Large intestine (tissue), 3 donors: Measurements from ENCODE around the gene ABCA1. TPM values are rescaled to one million over a fixed set of nuclear protein-coding genes. Genes with fewer than 3 reads are reported as not detected.

ENCODE experiments used
- DNase-seq, 2 donors: peaks; one replicate each; pipeline versions ENCODE4 v3.0.0 to v3.0.0-alpha.2; 2013
- H3K27ac ChIP-seq: one replicate; pipeline ENCODE4 v1.5.1; 2013; ENCODE audit warnings: low read length
- H3K27me3 ChIP-seq: 2 replicates; pipeline ENCODE4 v1.6.1; 2013; ENCODE audit warnings: low read length; ENCODE audit not compliant: control insufficient read depth, insufficient read depth
- H3K36me3 ChIP-seq: 2 replicates; pipeline ENCODE4 v1.6.1; 2013; ENCODE audit warnings: low read length; ENCODE audit not compliant: control insufficient read depth, insufficient read depth
- H3K4me1 ChIP-seq: one replicate; pipeline ENCODE4 v1.6.1; 2013; ENCODE audit warnings: low read length; ENCODE audit not compliant: control insufficient read depth, insufficient read depth
- H3K4me3 ChIP-seq: one replicate; pipeline ENCODE4 v1.5.1; 2013; ENCODE audit warnings: low read length
- H3K9me3 ChIP-seq: one replicate; pipeline ENCODE4 v1.6.1; 2013; ENCODE audit warnings: mild to moderate bottlenecking, low read depth, low read length, moderate library complexity; ENCODE audit not compliant: control insufficient read depth
- WGBS: methylation state at CpG from one replicate; pipeline ENCODE4 v1.1.5; 2013; ENCODE audit warnings: low lambda C conversion rate; ENCODE audit not compliant: insufficient coverage; 5-methylcytosine and 5-hydroxymethylcytosine counted together
- polyA plus RNA-seq: library from polyadenylated mRNA; unstranded; fragments of 120-200 nt; gene quantifications from one replicate; pipeline ENCODE4 v1.2.1, GENCODE V29; 2013

ABCA1 gene
- polyA plus RNA-seq, 1 donor: 8.6 TPM

- DNase-seq: no peak
- Histone ChIP-seq H3K36me3 (peaks cover 88% of the 10 kb centered on the region), H3K4me1 (no peaks in the 10 kb centered on the region), H3K27me3 (no peaks in the 10 kb centered on the region), H3K4me3 (no peak overlapping the region), H3K27ac (no peak overlapping the region), H3K9me3 (no peaks in the 10 kb centered on the region)
- 100% methylated on average over 1 of the region's 3 CpGs for WGBS
These were observed 101.7 kb downstream of the ABCA1 start for GRCh38 chr9:104826079-104826775.

GRCh38 chr9:104820336-104820735, 107.6 kb downstream of the ABCA1 start:
- Histone ChIP-seq H3K4me1 (no peaks in the 10 kb centered on the region), H3K36me3 (peaks cover 88% of the 10 kb centered on the region), H3K27me3 (no peaks in the 10 kb centered on the region), H3K9me3 (no peaks in the 10 kb centered on the region), H3K4me3 (no peak overlapping the region), H3K27ac (no peak overlapping the region)
- WGBS: no CpG with 5 or more reads among the region's 4 CpGs
- DNase-seq: no peak

- no CpG with 5 or more reads among the region's 3 CpGs for WGBS
- no peaks in the 10 kb centered on the region for H3K4me1 ChIP-seq
- no peaks in the 10 kb centered on the region for H3K27me3 ChIP-seq
- no peaks in the 10 kb centered on the region for H3K9me3 ChIP-seq
- H3K36me3 ChIP-seq: peaks cover 88% of the 10 kb centered on the region
- H3K27ac ChIP-seq: no peak overlapping the region
- H3K4me3 ChIP-seq: no peak overlapping the region
- DNase-seq: no peak
These were observed 108.9 kb downstream of the ABCA1 start for GRCh38 chr9:104819033-104819432.

GRCh38 chr9:104817437-104817836, 110.5 kb downstream of the ABCA1 start:
- H3K27me3 ChIP-seq: no peaks in the 10 kb centered on the region
- H3K27ac ChIP-seq: no peak overlapping the region
- no peak for DNase-seq
- no CpG with 5 or more reads among the region's 7 CpGs for WGBS
- peaks cover 83% of the 10 kb centered on the region for H3K36me3 ChIP-seq
- H3K4me1 ChIP-seq: no peaks in the 10 kb centered on the region
- no peaks in the 10 kb centered on the region for H3K9me3 ChIP-seq
- H3K4me3 ChIP-seq: no peak overlapping the region

- no peak overlapping the region for H3K27ac ChIP-seq
- no peaks in the 10 kb centered on the region for H3K27me3 ChIP-seq
- H3K4me1 ChIP-seq: no peaks in the 10 kb centered on the region
- no peaks in the 10 kb centered on the region for H3K9me3 ChIP-seq
- peaks cover 75% of the 10 kb centered on the region for H3K36me3 ChIP-seq
- no peak for DNase-seq
- 100% methylated on average over 1 of the region's 7 CpGs for WGBS
- H3K4me3 ChIP-seq: no peak overlapping the region
These were observed 111.9 kb downstream of the ABCA1 start for GRCh38 chr9:104815851-104816565.

GRCh38 chr9:104810421-104811339, 117.3 kb downstream of the ABCA1 start:
- no CpG with 5 or more reads among the region's 12 CpGs for WGBS

GRCh38 chr9:104808035-104808614, 119.8 kb downstream of the ABCA1 start:
- whole genome bisulfite sequencing: no CpG with 5 or more reads among the region's 3 CpGs
- no peaks in the 10 kb centered on the region for H3K4me1 ChIP-seq
- no peak overlapping the region for H3K27ac ChIP-seq
- H3K9me3 ChIP-seq: no peaks in the 10 kb centered on the region
- peaks cover 52% of the 10 kb centered on the region for H3K36me3 ChIP-seq
- peak in 1 of 2 donors; percentile 7 for DNase-seq
- H3K27me3 ChIP-seq: no peaks in the 10 kb centered on the region
- no peak overlapping the region for H3K4me3 ChIP-seq

More at GRCh38 chr9:104810421-104811339, 117.3 kb downstream of the ABCA1 start:
- Histone ChIP-seq H3K27ac (no peak overlapping the region), H3K4me1 (no peaks in the 10 kb centered on the region), H3K36me3 (peaks cover 50% of the 10 kb centered on the region), H3K4me3 (no peak overlapping the region), H3K9me3 (no peaks in the 10 kb centered on the region), H3K27me3 (no peaks in the 10 kb centered on the region)
- no peak for DNase-seq

GRCh38 chr9:104805441-104805840, 122.5 kb downstream of the ABCA1 start:
- no peak for DNase-seq
- H3K9me3 ChIP-seq: no peaks in the 10 kb centered on the region
- no peaks in the 10 kb centered on the region for H3K27me3 ChIP-seq
- no peak overlapping the region for H3K4me3 ChIP-seq
- H3K36me3 ChIP-seq: peaks cover 63% of the 10 kb centered on the region
- no peaks in the 10 kb centered on the region for H3K4me1 ChIP-seq
- no CpG with 5 or more reads among the region's 2 CpGs for WGBS
- H3K27ac ChIP-seq: no peak overlapping the region

GRCh38 chr9:104802906-104803305, 125.0 kb downstream of the ABCA1 start:
- 100% methylated on average over 1 of the region's 2 CpGs for WGBS
- no peaks in the 10 kb centered on the region for H3K27me3 ChIP-seq
- no peak overlapping the region for H3K4me3 ChIP-seq
- no peaks in the 10 kb centered on the region for H3K9me3 ChIP-seq
- H3K4me1 ChIP-seq: no peaks in the 10 kb centered on the region
- DNase-seq: no peak
- H3K36me3 ChIP-seq: peaks cover 78% of the 10 kb centered on the region
- no peak overlapping the region for H3K27ac ChIP-seq

GRCh38 chr9:104802110-104802509, 125.8 kb downstream of the ABCA1 start:
- Histone ChIP-seq H3K4me1 (no peaks in the 10 kb centered on the region), H3K27me3 (no peaks in the 10 kb centered on the region), H3K9me3 (no peaks in the 10 kb centered on the region), H3K4me3 (no peak overlapping the region), H3K36me3 (peaks cover 76% of the 10 kb centered on the region), H3K27ac (no peak overlapping the region)
- no peak for DNase-seq
- no CpG with 5 or more reads among the region's 5 CpGs for WGBS
